ENCODE measurements around the gene FBXO2. TPM values are rescaled to one million over a fixed set of nuclear protein-coding genes. Genes with fewer than 3 reads are reported as not detected.

Gene FBXO2
- total RNA-seq, 1 donor from 2014 or later = 5.6 TPM

DNA sequence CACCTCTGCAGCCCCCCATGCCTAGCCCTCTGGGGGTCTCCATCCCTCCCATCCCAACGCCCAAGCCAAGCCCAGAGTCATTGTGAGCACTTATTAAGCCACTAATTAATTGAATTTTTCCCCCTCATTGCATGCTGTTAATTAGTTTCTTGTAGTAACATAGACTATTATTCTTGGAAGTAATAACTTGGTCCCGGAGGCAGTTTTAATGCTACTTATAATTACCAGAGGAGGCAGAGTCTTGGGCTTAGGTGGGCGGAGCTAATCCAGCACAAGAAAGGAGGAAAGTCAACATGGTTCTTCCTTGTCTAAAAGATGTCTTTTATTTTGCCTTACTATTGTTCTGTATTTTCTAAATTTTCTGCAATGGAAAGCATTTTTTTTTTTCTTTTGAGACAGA is 27.7 kb downstream of the FBXO2 start:
- Mint-ChIP-seq H3K27me3 (peaks cover 4% of the 10 kb centered on the region), H3K4me1 (ENCODE audit: low read depth) (no peaks in the 10 kb centered on the region), H3K4me3 (ENCODE audit: low read depth) (no peak overlapping the region), H3K9me3 (ENCODE audit: low read depth) (no peaks in the 10 kb centered on the region), H3K36me3 (ENCODE audit: insufficient read depth) (no peaks in the 10 kb centered on the region), H3K27ac (no peak overlapping the region)
- TF ChIP-seq, protein P1, sequence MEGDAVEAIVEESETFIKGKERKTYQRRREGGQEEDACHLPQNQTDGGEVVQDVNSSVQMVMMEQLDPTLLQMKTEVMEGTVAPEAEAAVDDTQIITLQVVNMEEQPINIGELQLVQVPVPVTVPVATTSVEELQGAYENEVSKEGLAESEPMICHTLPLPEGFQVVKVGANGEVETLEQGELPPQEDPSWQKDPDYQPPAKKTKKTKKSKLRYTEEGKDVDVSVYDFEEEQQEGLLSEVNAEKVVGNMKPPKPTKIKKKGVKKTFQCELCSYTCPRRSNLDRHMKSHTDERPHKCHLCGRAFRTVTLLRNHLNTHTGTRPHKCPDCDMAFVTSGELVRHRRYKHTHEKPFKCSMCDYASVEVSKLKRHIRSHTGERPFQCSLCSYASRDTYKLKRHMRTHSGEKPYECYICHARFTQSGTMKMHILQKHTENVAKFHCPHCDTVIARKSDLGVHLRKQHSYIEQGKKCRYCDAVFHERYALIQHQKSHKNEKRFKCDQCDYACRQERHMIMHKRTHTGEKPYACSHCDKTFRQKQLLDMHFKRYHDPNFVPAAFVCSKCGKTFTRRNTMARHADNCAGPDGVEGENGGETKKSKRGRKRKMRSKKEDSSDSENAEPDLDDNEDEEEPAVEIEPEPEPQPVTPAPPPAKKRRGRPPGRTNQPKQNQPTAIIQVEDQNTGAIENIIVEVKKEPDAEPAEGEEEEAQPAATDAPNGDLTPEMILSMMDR (IDR thresholded peaks at IDR 0.05; ENCODE audit: unreplicated experiment) = no peak
- DNase-seq (ENCODE audit: low spot score, unreplicated experiment) = no peak

DNA sequence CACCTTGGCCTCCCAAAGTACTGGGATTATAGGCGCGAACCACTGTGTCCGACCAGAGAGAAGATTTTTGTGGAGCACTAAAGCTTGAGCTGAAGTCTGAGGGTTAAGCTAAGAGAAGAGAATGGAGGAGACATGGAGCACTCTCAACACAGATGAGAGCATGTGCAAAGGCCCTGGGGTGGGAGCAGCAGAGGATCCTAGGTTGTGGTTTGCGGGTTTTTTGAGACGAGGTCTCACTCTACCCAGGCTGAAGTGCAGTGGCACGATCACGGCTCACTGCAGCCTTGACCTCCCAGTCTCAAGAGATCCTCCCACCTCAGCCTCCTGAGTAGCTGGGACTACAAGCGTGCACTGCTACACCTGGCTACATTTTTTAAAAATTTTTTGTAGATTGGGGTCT is 30.5 kb downstream of the FBXO2 start:
- DNase-seq (ENCODE audit: low spot score, unreplicated experiment) = no peak
- H3K9me3 Mint-ChIP-seq (ENCODE audit: low read depth) = no peaks in the 10 kb centered on the region
- no peak overlapping the region for H3K4me3 Mint-ChIP-seq (ENCODE audit: low read depth)
- H3K27me3 Mint-ChIP-seq = peaks cover 2% of the 10 kb centered on the region
- H3K36me3 Mint-ChIP-seq (ENCODE audit: insufficient read depth) = no peaks in the 10 kb centered on the region
- TF ChIP-seq, protein P1 (IDR thresholded peaks at IDR 0.05; ENCODE audit: unreplicated experiment) = no peak
- no peaks in the 10 kb centered on the region for H3K4me1 Mint-ChIP-seq (ENCODE audit: low read depth)
- no peak overlapping the region for H3K27ac Mint-ChIP-seq

DNA sequence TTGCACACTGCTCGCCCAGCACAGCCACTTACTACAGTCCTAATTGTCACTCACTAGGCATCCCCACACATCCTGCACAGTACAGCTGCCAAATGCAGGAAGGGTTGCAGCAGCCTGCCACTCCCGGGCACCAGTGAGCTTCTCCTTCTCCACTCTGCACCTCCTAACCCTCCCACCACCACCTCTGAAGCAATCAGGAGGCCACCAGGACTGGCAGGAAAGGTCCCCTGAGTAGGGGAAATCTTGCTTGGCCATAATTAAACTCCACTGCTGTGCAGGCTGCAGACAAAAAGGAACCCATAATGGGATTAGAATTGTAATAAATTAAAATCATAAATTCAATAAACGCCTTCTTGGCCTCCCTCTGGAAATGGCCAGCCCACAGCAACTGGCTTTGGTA is 31.8 kb downstream of the FBXO2 start:
- Mint-ChIP-seq H3K27me3 (peaks cover 2% of the 10 kb centered on the region), H3K27ac (no peak overlapping the region), H3K4me3 (ENCODE audit: low read depth) (no peak overlapping the region), H3K9me3 (ENCODE audit: low read depth) (no peaks in the 10 kb centered on the region), H3K36me3 (ENCODE audit: insufficient read depth) (no peaks in the 10 kb centered on the region), H3K4me1 (ENCODE audit: low read depth) (no peaks in the 10 kb centered on the region)
- no peak for DNase-seq (ENCODE audit: low spot score, unreplicated experiment)
- TF ChIP-seq, protein P1 (IDR thresholded peaks at IDR 0.05; ENCODE audit: unreplicated experiment) = no peak

DNA sequence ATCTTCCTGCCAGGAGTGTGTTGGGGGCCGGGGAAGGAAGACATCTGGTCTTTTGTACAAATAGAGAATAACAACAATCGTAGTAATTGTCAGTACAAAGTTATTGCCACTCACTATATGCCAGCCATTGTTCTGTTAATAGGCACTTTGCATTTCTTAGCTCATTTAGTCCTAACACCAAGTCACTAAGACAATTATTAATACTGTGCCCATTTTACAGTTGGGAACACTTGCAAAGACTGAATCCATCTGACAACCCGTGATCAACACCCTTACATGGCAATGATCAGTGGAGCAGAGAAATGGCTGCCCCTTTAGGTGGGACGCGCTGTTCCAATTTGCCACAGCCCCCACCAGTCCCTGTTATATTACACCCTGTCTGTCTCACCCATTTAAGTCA is 33.3 kb downstream of the FBXO2 start:
- Mint-ChIP-seq H3K27me3 (peaks cover 5% of the 10 kb centered on the region), H3K9me3 (ENCODE audit: low read depth) (no peaks in the 10 kb centered on the region), H3K4me1 (ENCODE audit: low read depth) (no peaks in the 10 kb centered on the region), H3K27ac (no peak overlapping the region), H3K4me3 (ENCODE audit: low read depth) (no peak overlapping the region), H3K36me3 (ENCODE audit: insufficient read depth) (no peaks in the 10 kb centered on the region)
- TF ChIP-seq, protein P1 (IDR thresholded peaks at IDR 0.05; ENCODE audit: unreplicated experiment) = no peak
- no peak for DNase-seq (ENCODE audit: low spot score, unreplicated experiment)

DNA sequence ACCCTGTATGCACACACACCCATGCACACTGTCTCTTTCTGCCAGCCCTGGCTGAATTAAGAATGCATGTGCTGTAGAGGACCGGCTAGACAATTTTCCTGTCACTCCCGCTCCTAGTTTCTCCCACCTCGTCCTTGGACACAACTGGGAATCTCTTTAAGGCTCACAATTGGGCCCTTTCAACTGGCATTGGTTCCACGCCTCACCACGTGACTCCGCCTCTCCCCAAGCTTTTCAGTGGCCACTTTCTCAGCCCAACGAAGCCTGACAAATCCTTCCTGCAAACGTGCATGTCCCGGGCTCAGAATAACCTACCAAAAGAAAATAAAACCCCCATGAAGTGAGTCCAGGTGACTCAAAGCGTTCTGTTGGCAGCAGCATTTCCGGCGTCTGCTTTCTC is 33.8 kb downstream of the FBXO2 start:
- no peaks in the 10 kb centered on the region for H3K9me3 Mint-ChIP-seq (ENCODE audit: low read depth)
- H3K27me3 Mint-ChIP-seq = peaks cover 5% of the 10 kb centered on the region
- TF ChIP-seq, protein P1 (IDR thresholded peaks at IDR 0.05; ENCODE audit: unreplicated experiment) = no peak
- H3K4me1 Mint-ChIP-seq (ENCODE audit: low read depth) = no peaks in the 10 kb centered on the region
- DNase-seq (ENCODE audit: low spot score, unreplicated experiment) = no peak
- no peak overlapping the region for H3K27ac Mint-ChIP-seq
- no peaks in the 10 kb centered on the region for H3K36me3 Mint-ChIP-seq (ENCODE audit: insufficient read depth)
- H3K4me3 Mint-ChIP-seq (ENCODE audit: low read depth) = no peak overlapping the region

All from progenitor cell of endocrine pancreas (in vitro differentiated cells).